GM19452 (cell line): ENCODE data around the gene BRD4.

Source experiments
- ATAC-seq: cut with Tn5 transposase; IDR thresholded peaks from one replicate; pipeline ENCODE4 v1.9.1; 2021; ENCODE audit not compliant: unreplicated experiment

Gene BRD4

DNA sequence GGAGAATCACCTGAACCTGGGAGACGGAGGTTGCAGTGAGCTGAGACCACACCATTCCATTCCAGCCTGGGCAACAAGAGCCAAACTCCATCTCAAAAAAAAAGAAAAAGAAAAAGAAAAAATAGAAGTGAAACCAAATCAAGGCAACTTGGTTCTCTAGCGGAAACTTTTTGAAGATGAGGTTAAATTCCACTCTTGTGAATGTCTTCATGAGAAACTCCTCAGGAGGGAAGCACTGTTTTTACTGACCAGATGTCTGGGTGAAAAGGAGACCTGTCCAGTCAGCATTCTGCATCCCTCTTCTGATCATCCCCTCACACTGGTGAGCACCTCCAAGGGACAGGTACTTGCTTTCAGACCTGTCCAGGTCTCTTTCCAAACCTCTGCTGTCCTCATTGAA, 15.8 kb downstream of the BRD4 start:
- no peak for ATAC-seq

DNA sequence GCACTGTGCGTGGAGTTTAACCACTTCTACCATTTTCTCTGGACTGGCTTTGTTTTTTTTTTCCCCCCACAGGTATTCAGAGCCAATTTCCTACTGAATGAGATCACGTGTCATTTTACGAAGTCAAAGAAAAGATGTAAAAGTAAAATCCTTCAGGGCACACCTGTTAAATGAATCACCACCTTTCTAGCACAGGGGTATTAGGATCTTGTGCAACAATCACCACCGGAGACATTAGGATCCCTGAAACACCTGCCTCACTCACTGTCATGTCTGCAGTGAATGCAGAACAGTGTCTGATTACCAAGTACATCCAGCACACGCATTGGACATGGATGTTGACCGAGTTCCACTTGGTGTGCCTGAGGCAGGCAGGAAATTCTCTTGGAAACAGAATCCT, 17.2 kb downstream of the BRD4 start:
- ATAC-seq: no peak

DNA sequence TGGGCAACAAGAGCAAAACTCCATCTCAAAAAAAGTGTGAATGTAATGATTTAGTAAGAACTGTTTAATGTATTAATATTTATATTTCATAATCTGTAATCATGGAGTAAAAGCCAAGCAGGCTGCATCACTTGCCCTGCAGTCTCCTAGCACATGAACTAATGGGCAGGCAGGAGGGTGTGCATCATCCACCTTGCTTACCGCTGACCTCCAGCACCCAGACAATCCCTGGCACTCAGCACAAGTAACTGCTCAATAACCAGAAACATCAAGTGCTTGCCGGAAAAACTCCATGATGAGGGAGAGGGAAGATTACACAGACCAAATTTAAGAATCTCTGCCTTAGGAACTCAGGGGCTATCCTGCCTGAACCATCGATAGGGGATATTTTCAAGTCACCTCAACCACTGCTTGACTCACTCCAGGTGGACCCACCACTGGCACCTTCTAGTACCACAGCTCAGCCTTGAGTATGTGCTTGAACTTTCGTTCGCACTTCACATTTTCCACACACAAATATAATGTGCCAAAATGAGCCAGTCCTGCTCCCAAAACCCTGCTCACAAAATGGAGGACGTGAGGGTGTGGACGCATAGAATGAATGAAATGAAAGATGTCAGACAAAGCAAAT, 18.6 kb downstream of the BRD4 start:
- no peak for ATAC-seq

DNA sequence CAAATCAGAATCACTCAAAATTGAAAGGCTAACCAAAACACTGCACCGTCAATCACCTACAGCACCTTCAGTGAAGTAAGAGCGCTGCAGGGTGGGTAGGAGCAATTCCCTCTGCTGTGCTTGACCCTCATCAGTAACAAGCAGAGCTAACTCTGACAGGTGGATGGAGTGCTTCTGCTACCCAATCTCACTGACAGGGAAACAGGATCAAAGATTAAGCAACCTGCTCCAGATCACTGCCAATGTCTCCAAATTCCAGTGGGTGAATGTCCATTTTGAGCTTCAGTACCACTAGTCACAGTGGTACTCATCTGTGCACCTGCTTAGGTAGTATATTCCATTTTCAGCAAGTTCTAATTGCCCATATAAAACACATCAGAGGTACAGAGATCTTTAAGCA, 25.2 kb downstream of the BRD4 start:
- ATAC-seq: no peak

DNA sequence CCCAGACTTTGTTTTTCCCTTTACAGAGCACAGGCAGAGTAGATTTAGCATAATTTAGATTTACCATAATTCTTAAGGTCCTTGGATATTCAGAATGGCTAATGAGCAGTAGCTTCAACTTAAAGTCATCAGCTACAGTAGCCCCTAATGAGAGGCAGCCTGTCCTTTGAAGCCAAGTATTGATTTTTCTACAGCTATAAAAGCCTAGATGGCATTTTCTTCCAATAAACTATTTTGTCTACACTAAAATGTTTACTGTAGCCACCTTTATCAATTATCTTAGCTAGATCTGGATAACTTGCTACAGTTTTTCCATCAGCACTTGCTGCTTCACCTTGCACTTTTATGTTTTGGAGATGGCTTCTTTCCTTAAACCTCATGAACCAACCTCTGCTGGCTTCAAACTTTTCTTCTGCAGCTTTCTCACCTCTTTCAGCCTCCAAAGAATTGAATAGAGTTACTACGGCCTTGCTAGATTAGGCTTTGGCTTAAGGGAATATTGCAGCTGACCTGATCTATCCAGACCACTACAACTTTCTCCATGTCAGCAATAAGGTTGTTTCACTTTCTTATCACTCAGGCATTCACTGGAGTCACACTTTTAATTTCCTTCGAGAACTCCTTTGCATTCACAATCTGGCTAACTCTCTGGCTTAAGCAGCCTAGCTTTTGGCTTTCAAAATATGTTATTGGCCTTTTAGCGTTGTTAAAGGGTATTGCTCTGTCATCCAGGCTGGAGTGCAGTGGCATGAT, 26.6 kb downstream of the BRD4 start:
- ATAC-seq: no peak

DNA sequence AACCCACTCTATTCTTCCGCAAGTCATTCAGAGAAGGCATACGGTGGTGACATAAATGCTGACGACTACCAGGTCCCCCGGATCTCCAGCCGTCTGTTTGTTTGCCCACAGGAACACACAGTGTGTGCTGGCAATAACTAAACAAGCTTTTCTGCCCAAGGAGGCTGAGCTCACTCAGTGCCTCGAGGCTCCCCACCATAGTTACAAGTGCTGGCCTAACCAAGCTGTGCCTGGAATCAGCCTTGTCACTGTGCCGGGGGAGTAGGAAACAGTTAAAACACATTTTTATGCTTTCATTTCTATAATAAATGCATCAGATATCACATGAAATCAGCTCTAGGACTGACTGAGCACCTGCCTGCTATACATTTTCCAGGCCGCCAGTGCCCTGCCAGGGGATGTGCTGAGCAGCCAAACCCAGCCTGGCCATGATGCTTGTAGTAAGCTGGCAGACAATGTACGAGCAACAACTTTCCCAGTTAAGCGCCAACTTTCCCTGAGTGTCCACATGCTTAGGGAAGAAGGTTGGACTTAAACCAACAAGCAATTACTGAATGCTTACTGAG, 28.1 kb downstream of the BRD4 start:
- no peak for ATAC-seq

DNA sequence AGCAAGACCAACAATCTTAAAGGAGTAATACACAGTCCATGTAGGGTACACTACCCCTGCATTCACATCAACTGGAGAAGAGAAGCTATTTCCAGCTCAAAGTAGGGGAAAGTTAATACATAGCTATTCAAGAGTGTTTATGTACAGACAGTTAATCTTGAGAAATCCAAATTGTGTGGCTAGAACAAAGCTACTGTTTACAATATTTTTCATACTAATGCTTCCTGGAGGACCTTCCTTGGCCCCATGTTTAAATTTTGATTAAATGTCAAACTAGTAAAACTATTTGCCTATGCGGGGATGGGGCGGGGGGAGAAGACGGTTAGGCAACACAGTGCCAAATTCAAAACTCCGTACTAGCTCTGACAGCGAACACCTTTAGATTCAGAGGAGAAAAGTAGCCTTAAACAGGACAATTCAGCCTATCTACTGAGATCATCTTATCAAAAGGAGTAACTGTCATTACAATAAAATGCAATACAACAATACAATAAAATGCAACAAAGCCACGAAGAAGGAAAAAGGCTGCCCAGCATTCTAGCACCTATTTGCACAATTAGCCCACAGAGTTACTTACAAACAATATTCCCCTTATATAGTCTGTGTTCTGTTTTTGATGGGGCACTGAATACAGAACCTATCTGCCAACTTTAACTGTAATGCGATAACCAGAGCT, 29.1 kb downstream of the BRD4 start:
- no peak for ATAC-seq

DNA sequence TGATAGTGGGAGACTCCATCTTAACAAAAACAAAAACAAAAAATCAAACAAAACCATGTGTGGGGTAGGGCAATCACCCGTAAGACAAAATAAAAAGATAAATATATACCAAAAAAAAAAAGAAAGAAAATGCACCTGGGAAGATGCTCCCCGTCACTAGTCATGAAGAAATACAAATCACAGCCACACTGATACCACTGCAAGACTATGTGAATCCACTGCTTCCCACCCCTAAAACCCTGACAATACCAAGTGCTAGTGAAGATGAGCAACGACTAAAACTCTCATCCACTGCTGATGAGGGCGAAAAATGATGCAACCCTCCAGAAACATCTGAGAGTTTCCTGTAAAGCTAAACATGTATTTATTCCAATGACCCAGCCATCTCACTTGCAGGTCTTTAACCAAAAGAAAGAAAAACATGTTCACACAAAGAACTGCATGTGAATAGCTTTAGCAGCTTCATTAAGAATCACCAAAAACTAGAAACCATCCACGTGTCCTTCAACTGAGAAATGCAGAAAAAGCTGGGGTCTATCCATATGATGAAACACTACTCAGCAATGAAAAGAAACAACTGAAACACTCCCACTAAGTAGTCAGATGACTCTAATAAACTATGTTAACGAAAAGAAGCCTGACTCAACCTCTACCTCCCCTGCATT, 31.7 kb downstream of the BRD4 start:
- no peak for ATAC-seq

DNA sequence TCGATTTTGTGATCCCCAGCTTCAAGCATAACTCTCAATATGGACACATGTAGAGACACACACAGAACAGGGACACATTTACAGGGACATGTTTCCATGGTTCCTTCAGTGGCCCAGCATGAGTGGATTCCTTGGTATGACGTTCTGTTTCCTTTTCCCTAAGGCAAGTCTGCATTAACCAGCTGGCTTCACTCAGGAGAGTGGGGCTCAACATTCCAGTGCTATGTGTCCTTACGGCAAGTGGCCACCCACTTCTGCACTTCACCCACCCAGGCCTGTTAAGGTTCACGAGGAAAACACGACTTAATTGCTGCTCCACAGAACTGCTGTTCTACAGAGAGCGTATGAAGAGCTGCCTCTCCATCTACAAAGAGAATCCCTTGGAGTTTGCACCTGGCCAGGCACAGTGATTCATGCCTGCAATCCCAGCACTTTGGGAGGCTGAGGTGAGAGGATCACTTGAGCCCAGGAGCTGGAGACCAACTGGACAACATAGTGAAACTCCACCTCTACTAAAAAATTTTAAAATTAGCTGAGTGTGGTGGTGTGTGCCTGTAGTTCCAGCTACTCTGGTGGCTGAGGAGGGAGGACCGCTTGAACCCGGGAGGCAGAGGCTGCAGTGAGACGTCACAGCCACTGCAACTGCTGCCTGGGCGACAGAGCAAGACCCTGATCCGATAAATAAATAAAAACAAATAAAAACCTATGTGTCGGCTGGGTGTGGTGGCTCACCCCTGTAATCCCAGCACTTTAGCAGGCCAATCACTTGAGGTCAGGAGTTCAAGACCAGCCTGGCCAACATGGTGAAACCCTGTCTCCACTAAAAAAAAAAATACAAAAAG, 32.5 kb downstream of the BRD4 start:
- no peak for ATAC-seq

DNA sequence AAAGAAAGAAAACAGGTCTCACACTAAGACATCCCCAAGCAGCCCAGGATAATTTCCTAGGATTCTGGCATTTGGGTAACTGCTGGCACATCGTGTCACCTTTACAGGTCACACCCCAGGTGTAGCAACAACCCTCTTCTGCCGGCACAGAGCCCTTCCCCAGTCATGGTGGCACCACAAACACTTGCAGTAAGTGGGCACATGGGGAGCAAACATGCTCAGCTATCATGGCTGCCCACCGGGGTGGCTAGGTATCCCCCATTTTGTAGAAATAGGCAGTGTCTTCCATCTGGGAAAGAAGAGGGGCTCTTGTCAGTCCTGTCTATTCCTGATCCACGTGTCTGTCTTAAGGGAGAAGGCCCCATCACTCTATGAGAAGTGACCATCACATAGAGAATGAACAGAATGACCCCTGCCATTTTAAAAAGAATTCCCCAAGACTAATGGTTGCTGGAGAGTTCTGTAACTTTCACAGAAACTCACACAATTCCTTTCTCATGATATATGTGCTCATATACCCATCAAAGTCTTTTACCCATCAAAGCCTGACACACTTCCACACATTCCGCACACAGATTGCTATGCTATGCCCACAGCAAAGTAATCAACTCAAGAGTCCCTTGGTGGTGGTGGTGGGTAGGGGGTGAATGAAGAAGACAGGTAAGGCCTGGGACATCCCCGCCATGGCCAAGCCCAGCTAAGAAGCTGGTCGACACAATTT, 33.3 kb downstream of the BRD4 start:
- no peak for ATAC-seq

DNA sequence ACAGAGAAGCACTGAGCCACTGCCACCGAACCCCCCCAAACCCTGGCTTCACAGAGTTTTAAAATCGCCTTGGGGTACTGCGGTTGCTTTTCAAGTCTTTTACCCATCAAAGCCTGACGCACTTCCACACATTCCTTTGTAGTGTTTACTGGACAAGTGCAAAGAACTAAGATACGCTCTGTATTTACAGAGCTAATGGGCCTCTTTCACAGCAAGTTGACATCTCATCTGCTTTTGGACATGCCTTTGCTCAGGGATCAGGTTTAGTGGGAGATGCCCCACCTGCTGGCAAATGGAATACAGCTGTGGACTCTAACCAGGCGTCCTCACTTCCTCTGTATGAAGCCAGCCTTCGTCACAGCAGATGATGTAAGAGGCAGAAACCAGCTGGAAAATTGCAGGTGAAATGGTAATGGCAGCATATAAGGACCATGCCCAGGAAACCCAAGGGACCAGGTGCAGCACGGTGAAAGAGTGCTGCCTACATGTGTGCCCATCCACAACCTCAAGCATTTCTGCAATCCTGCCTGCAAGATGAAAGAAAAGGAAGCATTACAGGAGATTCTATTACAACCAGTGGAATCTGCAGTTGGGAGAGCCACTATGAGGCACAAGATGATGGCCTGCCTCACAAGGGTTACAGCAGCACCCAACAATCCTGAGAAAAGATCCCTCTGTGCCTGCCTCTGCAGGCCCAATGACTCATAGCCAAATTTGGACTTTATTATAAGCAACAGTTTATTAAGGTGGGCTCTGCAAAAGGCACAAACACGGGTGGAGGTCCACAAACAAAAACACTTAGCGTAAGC, 34.7 kb downstream of the BRD4 start:
- ATAC-seq: no peak

DNA sequence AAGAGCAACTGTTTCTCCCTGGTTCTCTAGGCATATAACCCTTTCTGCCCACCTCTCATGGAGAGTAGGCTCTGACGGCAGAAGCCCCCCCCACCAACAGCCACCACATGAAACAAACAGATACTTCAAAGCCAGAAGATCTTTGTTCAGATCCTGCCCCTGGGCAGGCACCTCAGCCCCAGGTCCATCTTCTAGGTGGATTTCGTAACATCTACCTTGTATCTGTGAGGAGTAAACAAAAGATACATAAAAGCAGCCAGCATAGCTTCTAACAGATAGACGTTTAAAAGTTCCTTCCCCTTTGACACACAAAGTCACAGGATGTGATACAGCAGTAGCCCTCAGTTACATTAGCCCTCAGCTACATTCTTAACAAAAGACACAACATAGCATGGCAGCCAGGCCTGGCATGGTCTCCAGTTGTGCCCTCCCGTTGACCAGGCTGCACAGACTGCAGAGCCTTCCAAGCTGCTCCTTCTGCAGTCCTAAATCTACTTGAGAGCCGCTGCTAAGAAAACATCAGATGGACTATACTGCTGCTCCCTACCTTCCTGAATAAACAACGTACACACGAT, 35.4 kb downstream of the BRD4 start:
- ATAC-seq: no peak

DNA sequence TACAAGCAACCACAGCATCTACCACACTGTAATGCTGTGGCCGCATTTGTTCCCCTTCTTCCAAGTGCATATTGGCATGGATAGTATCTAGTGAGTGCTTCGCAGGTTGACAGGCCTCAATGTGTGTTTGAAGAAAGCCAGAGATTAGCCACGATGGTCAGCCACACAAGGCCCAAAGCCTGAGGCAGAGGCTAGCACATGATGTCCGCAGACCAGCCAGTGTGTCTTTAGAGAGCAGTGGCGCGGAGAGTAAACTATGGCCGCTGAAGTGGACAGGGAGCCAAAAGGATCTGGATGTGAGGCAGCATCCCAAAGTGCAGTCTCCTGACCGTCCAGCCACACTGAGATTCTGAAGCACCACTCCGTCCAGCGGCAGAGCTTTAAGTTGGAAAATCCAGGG, 36.0 kb downstream of the BRD4 start:
- ATAC-seq: no peak

DNA sequence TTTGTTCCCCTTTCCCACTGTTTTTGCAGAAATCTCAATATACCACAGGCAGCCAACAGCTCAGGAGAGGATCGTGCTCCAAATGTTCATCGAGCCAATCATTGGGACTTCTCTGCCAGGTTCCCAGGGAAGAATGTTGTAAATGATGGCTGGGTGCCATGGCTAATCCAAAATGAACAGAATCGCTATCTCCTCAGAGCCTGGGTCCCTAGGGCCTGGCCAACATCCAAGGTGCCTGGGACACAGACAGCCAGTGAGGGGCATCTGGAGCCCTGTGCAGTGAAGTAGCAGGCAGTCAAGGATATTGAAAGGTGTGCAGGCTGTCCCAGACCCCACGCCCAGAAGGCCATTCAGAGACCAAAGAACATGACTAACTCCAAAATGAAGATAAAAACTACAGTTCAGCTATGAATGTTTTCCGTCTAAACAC, 37.8 kb downstream of the BRD4 start:
- ATAC-seq: no peak

DNA sequence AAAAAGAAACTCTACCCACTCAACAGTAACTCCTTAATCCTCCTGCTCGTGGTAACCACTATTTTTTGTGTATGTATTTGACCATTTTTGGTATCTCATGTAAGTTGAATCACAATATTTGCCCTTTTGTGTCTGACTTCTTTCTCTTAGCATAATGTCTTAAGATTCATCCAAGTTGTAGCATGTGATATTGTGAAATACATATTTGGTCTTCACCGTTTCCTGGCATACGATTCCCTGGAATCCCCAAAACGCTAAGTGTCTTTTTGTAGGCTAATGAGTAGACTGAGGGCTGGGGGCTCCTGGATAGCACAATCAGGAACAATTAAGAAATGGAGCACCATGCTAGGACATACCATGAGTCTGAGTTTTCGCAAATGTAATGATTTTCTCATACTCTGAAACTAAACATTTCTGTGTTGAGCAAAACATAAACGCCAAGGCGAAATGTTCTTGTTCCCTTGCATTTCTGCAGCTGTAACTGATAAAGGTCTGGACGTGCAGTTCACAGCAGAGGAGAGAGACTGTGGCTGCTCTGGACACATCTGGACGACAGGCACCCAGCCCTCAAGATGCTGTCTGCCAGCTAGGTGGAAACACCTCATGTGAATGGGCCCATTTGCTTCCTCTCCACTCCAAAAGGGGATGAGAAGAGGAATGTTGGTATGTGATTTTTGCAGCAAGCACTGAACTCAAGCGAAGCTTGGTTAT, 38.4 kb downstream of the BRD4 start:
- no peak for ATAC-seq

DNA sequence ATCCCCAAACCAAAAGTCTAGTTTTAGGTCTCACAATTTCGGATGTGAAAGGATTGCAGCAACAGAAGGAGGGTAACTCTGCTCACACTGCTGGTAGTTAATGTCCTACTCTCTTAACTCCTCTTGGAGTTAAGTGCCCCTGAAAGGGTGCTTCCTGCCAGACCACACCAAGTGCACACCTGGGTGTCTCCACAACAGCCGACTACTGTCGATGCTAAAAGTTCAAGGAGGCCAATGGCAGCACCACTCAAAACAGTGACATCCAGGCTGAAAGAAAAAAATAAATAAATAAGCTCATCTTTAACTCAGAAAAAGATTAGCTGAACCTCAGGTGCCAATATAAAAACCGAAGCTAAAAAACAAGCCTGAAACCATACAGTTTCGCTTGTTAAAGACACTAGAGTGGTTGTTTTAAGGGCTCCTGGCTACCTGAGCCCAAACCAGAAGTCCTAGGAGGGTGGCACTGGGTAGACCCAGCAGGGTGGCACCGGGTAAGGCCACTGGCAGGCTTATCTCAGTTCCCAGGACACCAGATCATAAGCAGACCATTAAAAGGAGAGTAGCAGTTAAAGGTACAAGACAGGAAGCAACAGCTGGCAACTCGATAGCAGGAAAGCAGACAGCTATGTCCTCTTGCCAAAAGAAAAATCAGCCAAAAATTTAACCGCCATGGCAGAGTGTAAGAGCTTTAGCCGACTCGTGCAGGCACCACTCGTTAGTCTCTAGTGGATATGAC, 39.3 kb downstream of the BRD4 start:
- peak; percentile 39 for ATAC-seq

DNA sequence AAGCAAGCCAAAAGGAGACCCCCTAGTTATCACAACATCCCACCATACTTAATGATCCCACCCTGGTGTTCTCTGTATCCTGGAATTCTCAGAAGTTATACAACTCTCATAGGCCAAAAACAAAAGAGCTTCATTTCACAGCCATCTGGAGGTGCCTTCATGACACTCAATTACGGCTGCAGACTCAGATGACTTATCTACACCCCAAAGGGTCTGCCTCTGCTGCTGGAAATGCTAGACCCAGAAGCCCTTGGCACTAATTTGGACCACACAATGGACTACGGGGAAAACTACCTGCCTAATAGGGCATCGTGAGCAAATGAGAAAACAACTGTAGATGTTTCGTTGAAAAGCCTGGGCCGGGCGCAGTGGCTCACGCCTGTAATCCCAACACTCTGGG, 40.2 kb downstream of the BRD4 start:
- ATAC-seq: no peak
